Small intestine (tissue), 7 donors: ENCODE measurements around the gene SLC35F1. TPM values are rescaled to one million over a fixed set of nuclear protein-coding genes. Genes with fewer than 3 reads are reported as not detected.

Experiments used
- DNase-seq, 2 donors: peaks; one replicate each; pipeline versions ENCODE4 v3.0.0 to v3.0.0-alpha.2; 2013
- FAIRE-seq: peaks from 2 replicates; lab custom pipeline; 2012; peaks lifted over from hg19 to GRCh38; lab: Jason Lieb, UNC
- H3K27ac ChIP-seq, 3 donors: one replicate each; pipeline ENCODE4 v1.5.1; 2013; ENCODE audit warnings: low read length in 2 of 3, mild to moderate bottlenecking in 2 of 3, control low read depth in 1 of 3, inconsistent platforms in 1 of 3, low read depth in 1 of 3, moderate library complexity in 1 of 3
- H3K27me3 ChIP-seq, 3 donors: one replicate each; pipeline ENCODE4 v1.6.1; 2013; ENCODE audit warnings: low read length in 3 of 3, inconsistent platforms in 1 of 3; ENCODE audit not compliant: control insufficient read depth in 3 of 3, insufficient read depth in 3 of 3
- H3K36me3 ChIP-seq, 3 donors: one replicate each; pipeline ENCODE4 v1.6.1; 2013; ENCODE audit warnings: low read length in 3 of 3, inconsistent platforms in 1 of 3, low read depth in 1 of 3, mild to moderate bottlenecking in 1 of 3, moderate library complexity in 1 of 3; ENCODE audit not compliant: control insufficient read depth in 3 of 3, insufficient read depth in 2 of 3
- H3K4me1 ChIP-seq, 3 donors: one replicate each; pipeline ENCODE4 v1.6.1; 2013; ENCODE audit warnings: low read length in 2 of 3, inconsistent platforms in 1 of 3, low read depth in 1 of 3, mild to moderate bottlenecking in 1 of 3, moderate library complexity in 1 of 3; ENCODE audit not compliant: control insufficient read depth in 3 of 3, insufficient read depth in 2 of 3
- H3K4me3 ChIP-seq, 3 donors: one replicate each; pipeline ENCODE4 v1.5.1; 2013; ENCODE audit warnings: low read length in 3 of 3, control low read depth in 1 of 3, inconsistent platforms in 1 of 3, low read depth in 1 of 3, mild to moderate bottlenecking in 1 of 3, moderate library complexity in 1 of 3
- H3K9me3 ChIP-seq, 2 donors: one replicate each; pipeline ENCODE4 v1.6.1; 2013; ENCODE audit warnings: low read depth in 1 of 2, low read length in 1 of 2; ENCODE audit not compliant: control insufficient read depth in 2 of 2, insufficient read depth in 1 of 2
- WGBS, 3 donors: extraction: QIAGEN DNeasy Blood & Tissue Kit; methylation state at CpG; one replicate each; pipeline ENCODE4 v1.1.7; 2013; 5-methylcytosine and 5-hydroxymethylcytosine counted together
- polyA plus RNA-seq, 4 donors: library from polyadenylated mRNA; stranded (reverse) in 3 of 4; unstranded in 1 of 4; fragments of 200-250 nt in 3 of 4; fragments of 120-200 nt in 1 of 4; gene quantifications; one replicate each; pipeline versions ENCODE4 v1.2.1 to v1.2.3, GENCODE V29; 2013
- donor health status: healthy with polysubstance abuse.
- donor health status: control.
- donor health status: control.
- donor health status: Bipolar disorder and iron deficiency.
- donor health status: healthy.

Gene SLC35F1
- polyA plus RNA-seq, 4 donors = 0.27 to 1.0 (median 0.85) TPM; not detected in 1

DNA sequence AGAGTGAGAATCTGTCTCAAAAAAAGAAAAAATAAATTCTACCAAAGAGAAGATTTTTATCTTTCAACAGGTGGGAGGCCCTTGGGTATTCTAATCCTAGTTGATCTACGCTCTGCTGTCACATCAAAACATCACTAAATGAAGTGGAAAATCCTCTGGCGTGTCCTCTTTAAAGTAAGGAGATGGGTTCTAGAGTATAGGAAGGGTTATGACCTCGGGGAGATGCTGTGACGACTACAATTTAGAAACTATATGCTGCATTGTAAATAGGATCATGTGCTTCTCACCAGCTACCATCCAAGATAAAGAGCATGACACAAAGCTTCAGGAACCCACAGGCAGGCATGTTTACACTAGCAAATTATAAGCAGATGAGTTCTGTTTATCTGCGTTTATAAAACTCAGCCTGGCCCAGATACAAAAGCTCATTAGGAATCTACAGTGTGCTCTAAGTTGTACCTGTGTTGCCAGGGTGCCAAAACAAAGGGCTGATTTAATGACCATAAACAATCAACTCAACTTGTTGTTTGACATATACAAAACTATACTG lies 443.9 kb downstream of the SLC35F1 start:
- Histone ChIP-seq H3K4me1 (no peaks in the 10 kb centered on the region), H3K36me3 (no peaks in the 10 kb centered on the region), H3K9me3 (peaks cover 0 to 3% of the 10 kb centered on the region in 2 donors), H3K27ac (no peak overlapping the region), H3K4me3 (no peak overlapping the region), H3K27me3 (no peaks in the 10 kb centered on the region)
- 76 to 81% (median 79%) methylated on average over 5 of the region's 5 CpGs for WGBS, 3 donors
- DNase-seq (no peak), FAIRE-seq (no peak)

DNA sequence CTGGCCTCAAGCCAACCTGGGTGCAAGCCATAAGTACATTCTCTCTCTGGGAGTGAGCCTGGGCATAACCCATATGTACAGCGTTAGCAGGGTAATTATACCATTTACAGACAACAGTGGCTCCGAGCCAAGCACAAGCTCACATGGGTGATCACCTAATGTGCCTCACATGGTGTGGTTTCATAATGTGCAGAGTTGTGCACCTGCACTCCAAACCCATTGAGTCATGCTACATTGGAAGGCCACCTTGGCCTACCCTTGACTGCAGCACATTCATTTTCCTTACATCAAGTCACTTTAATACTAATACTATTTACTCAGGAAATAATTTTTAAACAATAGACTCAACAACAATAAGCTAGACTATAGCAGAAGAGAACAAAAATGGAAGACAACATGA lies 446.5 kb downstream of the SLC35F1 start:
- Histone ChIP-seq H3K4me3 (no peak overlapping the region), H3K36me3 (no peaks in the 10 kb centered on the region), H3K9me3 (peaks cover 0 to 3% of the 10 kb centered on the region in 2 donors), H3K27me3 (no peaks in the 10 kb centered on the region), H3K4me1 (no peaks in the 10 kb centered on the region), H3K27ac (no peak overlapping the region)
- FAIRE-seq (no peak), DNase-seq (no peak)
- 55 to 91% (median 65%) methylated on average over 2 of the region's 2 CpGs for WGBS, 3 donors

DNA sequence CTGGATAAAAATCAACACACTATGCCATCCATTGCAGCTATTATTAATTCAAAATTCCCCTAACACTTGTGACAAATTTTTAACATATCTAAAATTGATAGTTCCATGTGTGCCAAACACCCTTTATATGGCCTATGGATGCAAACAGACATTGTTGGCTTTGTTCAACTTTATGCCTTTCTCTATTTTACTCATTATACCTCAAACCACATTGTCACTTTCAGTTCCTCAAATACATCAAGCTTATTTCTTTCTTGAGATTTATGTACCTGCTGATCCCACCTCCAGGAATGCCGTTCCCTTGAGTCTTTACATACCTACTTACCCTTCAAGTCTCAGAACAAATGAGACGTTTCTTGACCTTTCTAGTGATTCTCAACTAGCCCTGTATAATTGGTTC lies 447.6 kb downstream of the SLC35F1 start:
- no peak for DNase-seq
- Histone ChIP-seq H3K27me3 (no peaks in the 10 kb centered on the region), H3K27ac (no peak overlapping the region), H3K4me1 (no peaks in the 10 kb centered on the region), H3K9me3 (peaks cover 0 to 3% of the 10 kb centered on the region in 2 donors), H3K36me3 (no peaks in the 10 kb centered on the region), H3K4me3 (no peak overlapping the region)
- FAIRE-seq = no peak
- WGBS, 3 donors = 74 to 77% (median 77%) methylated on average over 2 of the region's 2 CpGs

DNA sequence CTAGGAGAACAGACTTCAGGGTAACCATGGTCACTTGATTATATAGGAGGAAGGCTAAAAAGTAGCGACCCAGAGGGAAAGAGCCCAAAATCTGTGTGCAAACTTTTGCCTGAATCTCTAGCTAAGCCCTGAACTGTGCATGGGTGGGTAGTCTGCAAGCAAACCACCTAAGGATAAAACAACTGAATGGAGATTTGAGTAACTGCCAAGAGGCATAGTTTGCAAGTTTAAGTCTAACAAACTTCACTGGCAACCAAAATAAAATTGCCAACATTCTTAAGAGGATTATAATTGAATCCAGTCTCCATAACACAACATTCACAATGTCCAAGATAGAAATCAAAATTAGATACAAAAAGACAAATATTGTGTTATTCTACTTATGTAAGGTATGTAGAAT lies 449.0 kb downstream of the SLC35F1 start:
- no peak overlapping the region for H3K27ac ChIP-seq
- no peak overlapping the region for H3K4me3 ChIP-seq
- no peaks in the 10 kb centered on the region for H3K36me3 ChIP-seq
- 57 to 67% (median 66%) methylated on average over 1 of the region's 1 CpG for WGBS, 3 donors
- H3K4me1 ChIP-seq = no peaks in the 10 kb centered on the region
- no peak for DNase-seq
- no peaks in the 10 kb centered on the region for H3K27me3 ChIP-seq
- no peak for FAIRE-seq
- peaks cover 0 to 3% of the 10 kb centered on the region in 2 donors for H3K9me3 ChIP-seq

DNA sequence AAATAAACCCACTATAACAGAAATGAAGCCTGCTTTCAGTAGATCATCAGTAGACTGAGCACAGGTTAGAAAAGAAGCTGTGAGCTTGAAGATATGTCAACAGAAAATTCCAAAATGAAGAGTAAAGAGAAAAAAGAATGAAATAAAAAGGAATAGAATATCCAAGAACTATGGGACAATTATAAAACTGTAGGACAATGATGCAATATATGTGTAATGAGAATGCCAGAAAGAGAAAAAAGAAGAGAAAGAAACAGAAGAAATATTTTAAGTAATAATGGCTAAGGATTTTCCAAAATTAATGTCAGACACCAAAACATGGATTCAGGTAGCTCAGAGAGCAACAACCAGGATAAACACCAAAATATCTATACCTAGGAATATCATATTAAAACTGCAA lies 449.6 kb downstream of the SLC35F1 start:
- no peak overlapping the region for H3K4me3 ChIP-seq
- H3K4me1 ChIP-seq = no peaks in the 10 kb centered on the region
- peaks cover 0 to 3% of the 10 kb centered on the region in 2 donors for H3K9me3 ChIP-seq
- no peak for DNase-seq
- H3K27ac ChIP-seq = no peak overlapping the region
- no peaks in the 10 kb centered on the region for H3K27me3 ChIP-seq
- no peak for FAIRE-seq
- H3K36me3 ChIP-seq = no peaks in the 10 kb centered on the region

Other genes with a start within 250 kb of the SLC35F1 start
- 10 to 100 TPM; 10.7 to 38.0 (median 17.9) TPM for gene NUS1, start 231.8 kb upstream of the SLC35F1 start, polyA plus RNA-seq